ENCODE results near the gene INHBB. TPM values are rescaled to one million over a fixed set of nuclear protein-coding genes. Genes with fewer than 3 reads are reported as not detected.

Gene INHBB
- total RNA-seq, 2 donors from 2014 or later: 2.8 to 19.4 TPM

GRCh38 chr2:120354935-120355779 is 9.2 kb downstream of the INHBB start:
- no peak for DNase-seq (ENCODE audit: low spot score)
- Histone ChIP-seq H3K36me3 (no peaks in the 10 kb centered on the region), H3K27ac (no peak overlapping the region), H3K4me3 (no peak overlapping the region), H3K9me3 (no peaks in the 10 kb centered on the region), H3K4me1 (ENCODE audit: control insufficient read depth in 1 of 2, low read depth in 2 of 2) (peaks cover 1% of the 10 kb centered on the region in 2 donors), H3K27me3 (replicated peaks; ENCODE audit: insufficient read depth) (no peaks in the 10 kb centered on the region)
- ATAC-seq (ENCODE audit: insufficient number of reproducible peaks, low FRiP score, low read depth): no peak
- no peak for TF ChIP-seq CTCF (IDR thresholded peaks at IDR 0.05)

- TF ChIP-seq CTCF (IDR thresholded peaks at IDR 0.05): no peak
- H3K4me3 ChIP-seq: no peak overlapping the region
- DNase-seq (ENCODE audit: low spot score): no peak
Observed at GRCh38 chr2:120355780-120356266, 9.9 kb downstream of the INHBB start.

GRCh38 chr2:120357768-120358167 is 11.8 kb downstream of the INHBB start:
- H3K4me3 ChIP-seq: no peak overlapping the region
- no peaks in the 10 kb centered on the region for H3K9me3 ChIP-seq
- no peaks in the 10 kb centered on the region for H3K27me3 ChIP-seq (replicated peaks; ENCODE audit: insufficient read depth)
- no peaks in the 10 kb centered on the region for H3K36me3 ChIP-seq
- no peak for TF ChIP-seq CTCF (IDR thresholded peaks at IDR 0.05)
- no peak for DNase-seq (ENCODE audit: low spot score)
- H3K4me1 ChIP-seq (ENCODE audit: control insufficient read depth in 1 of 2, low read depth in 2 of 2): peaks cover 5 to 7% of the 10 kb centered on the region in 2 donors
- no peak overlapping the region for H3K27ac ChIP-seq
- no peak for ATAC-seq (ENCODE audit: insufficient number of reproducible peaks, low FRiP score, low read depth)

More at GRCh38 chr2:120355780-120356266, 9.9 kb downstream of the INHBB start:
- Histone ChIP-seq H3K36me3 (no peaks in the 10 kb centered on the region), H3K27me3 (replicated peaks; ENCODE audit: insufficient read depth) (no peaks in the 10 kb centered on the region), H3K27ac (no peak overlapping the region), H3K9me3 (no peaks in the 10 kb centered on the region), H3K4me1 (ENCODE audit: control insufficient read depth in 1 of 2, low read depth in 2 of 2) (peaks cover 5 to 7% of the 10 kb centered on the region in 2 donors)
- no peak for ATAC-seq (ENCODE audit: insufficient number of reproducible peaks, low FRiP score, low read depth)

- no peak for ATAC-seq (ENCODE audit: insufficient number of reproducible peaks, low FRiP score, low read depth)
- H3K27ac ChIP-seq: no peak overlapping the region
Observed at GRCh38 chr2:120358734-120359465, 13.0 kb downstream of the INHBB start.

More at GRCh38 chr2:120358734-120359465, 13.0 kb downstream of the INHBB start:
- H3K4me1 ChIP-seq (ENCODE audit: control insufficient read depth in 1 of 2, low read depth in 2 of 2): peaks cover 5 to 7% of the 10 kb centered on the region in 2 donors
- no peak for DNase-seq (ENCODE audit: low spot score)
- no peak for TF ChIP-seq CTCF (IDR thresholded peaks at IDR 0.05)
- H3K27me3 ChIP-seq (replicated peaks; ENCODE audit: insufficient read depth): no peaks in the 10 kb centered on the region
- no peaks in the 10 kb centered on the region for H3K36me3 ChIP-seq
- H3K9me3 ChIP-seq: no peaks in the 10 kb centered on the region
- H3K4me3 ChIP-seq: no peak overlapping the region

Data from thoracic aorta (tissue), 2 donors.